Skin of body (tissue), 2 donors: Measurements from ENCODE around the gene LCNL1. TPM values are rescaled to one million over a fixed set of nuclear protein-coding genes. Genes with fewer than 3 reads are reported as not detected.

Experiments
- DNase-seq: peaks from one replicate; lab custom pipeline; 2025; lab: John Stamatoyannopoulos, UW
- total RNA-seq: library from RNA; depleted of rRNA; stranded (reverse); fragments of >200 nt; gene quantifications from one replicate; pipeline ENCODE4 v1.2.3, GENCODE V29; 2014

The LCNL1 gene
- total RNA-seq, 1 donor from 2014 or later = 0.20 TPM

DNA sequence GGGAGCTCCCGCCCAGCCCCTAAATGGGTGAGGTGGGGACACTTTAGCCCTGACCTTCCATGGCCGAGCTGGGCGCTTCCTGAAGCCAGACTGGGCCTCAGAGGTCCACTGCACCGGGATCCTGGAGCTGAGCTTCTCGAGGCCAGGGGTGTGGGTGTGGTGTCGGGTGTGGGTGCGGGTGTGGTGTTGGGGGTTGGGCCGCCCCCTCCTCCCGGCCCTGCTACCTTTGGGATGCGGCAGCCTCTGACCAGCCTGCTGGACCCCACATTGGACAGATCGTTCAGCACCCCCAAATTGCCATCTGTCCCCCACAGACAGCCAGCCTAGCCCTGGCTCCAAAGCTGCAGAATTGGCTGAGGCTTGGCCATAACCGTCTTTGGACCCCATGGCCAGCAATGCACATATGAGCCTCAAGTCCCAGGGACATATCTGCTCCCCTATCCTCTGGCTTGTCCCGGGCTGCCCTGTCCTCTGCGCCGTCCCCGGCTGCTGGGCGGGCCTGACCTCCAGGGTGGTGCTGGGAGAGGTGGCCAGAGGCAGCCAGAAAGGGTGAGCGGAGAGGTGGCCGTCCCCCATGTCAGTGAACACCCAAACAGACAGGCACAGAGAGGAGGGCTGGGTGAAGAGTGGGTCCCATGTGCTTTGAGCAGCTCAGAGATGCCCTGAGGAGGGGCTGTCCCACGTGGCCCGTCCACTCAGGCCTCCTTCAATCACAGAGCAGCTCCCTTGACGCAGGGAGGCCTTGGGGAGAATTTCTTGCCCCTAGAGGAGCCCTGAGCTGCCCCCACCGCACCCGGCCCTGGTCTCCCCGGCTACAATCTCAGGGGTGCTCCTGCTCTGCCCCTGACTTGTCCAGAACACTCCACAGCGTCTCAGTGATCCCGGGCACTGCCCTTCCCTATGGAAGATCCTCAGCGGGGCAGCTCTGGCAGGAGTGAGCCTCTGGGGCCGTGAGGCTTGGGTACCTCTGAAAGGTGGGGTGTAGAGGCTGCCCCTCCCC lies 8.9 kb upstream of the LCNL1 start:
- no peak for DNase-seq

DNA sequence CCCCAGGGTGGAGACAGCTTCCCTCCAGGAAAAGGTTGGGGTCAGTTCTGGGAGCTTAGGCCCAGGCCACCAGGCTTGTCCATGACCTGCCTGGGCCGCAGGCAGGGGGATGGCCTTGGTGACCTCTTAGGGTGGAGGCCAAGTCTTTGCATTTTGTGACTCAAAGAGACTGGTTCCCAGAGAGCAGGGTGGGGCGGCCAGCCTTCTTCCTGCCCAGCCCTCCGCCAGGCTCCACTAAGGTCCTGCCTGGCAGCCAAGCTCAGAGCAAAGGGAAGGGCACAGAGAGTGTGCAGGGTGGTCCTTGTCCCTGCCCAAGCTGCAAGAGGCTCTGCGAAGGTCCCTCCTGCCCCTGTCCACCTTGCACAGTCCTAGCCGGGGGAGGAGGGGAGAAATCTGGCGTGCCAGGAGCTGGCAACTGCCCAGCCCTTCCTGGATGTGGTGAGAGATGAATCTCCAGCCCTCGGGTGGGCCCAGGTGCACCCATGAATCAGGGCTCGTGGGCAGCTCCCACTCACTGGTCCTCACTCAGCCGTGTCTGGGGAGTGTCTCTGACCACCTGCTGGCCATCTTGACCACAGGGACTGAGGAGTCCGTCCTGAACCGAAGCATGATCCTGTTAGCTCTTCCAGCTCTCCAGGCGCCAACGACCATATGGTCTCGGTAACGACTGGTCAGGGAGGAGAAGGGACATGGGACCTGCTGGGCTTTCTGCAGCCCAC lies 7.8 kb upstream of the LCNL1 start:
- DNase-seq = no peak

DNA sequence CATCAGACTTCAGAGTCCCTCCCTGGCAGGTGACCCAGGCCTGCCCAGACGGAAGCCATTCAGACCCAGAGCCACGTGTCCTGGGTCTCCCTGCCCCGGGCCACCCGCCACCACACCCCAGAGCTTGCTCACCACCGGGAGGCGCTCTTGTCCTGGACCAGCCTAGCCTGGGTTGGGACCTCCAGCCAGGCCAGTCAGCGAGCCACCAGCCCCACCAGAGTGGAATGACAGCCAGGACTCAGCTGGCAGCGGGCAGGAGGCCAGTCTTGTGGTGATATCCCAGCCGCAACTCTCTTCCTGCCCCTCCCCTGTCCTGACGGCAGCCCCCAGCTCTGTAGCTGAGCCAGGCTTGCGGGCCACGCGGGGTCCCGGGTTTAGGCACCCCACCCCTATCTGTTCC lies 7.1 kb upstream of the LCNL1 start:
- DNase-seq = no peak

DNA sequence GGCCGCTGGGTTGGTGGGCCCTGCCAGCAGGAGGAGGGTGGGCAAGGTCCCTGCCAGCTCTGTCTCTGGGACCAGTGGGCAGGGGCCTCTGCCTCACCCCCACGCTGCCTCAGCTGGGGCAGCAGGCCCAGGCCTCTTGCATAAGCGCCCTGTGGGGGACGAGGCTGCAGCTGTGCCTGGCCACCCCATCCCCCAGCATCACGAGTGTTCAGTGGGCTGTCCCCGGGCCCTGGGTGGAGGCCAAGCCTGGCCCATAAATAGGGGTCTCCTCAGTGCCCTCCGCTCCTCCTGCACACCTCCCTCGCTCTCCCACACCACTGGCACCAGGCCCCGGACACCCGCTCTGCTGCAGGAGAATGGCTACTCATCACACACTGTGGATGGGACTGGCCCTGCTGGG lies 5.6 kb upstream of the LCNL1 start, which contains the start of gene PTGDS:
PTGDS (plus strand) TSS at position 282 of the 400 bp plus-strand sequence; CDS start at position 357, 75 bp downstream.
- no peak for DNase-seq

DNA sequence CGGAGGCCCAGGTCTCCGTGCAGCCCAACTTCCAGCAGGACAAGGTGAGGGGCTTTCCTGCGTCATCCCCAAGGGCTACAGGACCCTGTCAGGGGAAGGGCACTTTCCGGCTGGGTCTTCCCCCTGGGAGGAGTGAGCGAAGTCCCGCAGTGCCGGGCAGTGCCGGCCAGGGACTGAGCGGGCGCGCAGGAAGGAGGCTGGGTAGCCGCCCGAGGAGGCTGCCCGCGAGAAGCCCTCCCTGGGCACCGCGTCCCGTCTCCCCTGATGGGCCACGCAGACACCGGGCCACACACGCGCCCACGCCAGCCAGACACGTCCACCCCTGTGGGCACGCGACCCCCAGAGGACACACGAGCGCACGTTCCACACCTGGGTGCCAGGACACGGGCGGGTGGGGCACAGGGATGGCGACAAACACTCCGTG lies 5.1 kb upstream of the LCNL1 start:
- DNase-seq = no peak

DNA sequence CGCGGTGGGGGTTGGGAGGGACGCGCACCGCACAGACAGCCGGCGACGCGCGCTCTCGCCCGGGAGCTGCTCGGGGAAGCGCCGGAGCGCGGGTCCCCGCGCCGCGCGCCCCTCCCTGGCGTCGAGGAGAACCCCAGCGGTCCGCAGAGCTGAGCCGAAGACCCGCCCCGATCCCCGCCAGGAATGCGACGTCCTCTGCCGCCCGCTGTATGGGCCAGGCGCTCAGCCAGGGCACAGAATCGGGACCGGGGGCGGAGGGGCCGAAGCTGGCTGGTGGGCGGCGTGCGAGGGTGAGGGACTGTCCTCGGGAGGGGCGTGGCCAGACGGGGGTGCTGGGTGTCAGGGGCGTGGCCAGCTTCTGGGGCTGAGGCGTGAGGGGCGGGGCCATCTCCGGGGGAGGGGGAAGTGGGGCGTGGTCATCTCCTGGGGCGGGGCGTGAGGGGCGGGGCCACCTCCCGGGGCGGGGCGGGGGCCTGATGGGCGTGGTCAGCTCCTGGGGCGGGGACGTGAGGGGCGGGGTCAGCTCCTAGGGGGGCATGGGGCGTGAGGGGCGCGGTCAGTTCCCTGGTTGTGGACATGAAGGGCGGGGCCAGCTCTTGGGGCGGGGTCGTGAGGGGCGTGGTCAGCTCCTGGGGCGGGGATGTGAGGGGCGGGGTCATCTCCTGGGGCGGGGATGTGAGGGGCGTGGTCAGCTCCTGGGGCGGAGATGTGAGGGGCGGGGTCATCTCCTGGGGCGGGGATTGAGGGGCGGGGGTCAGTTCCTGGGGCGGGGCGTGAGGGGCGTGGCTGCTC lies 4.5 kb upstream of the LCNL1 start:
- DNase-seq = peak; percentile 50

DNA sequence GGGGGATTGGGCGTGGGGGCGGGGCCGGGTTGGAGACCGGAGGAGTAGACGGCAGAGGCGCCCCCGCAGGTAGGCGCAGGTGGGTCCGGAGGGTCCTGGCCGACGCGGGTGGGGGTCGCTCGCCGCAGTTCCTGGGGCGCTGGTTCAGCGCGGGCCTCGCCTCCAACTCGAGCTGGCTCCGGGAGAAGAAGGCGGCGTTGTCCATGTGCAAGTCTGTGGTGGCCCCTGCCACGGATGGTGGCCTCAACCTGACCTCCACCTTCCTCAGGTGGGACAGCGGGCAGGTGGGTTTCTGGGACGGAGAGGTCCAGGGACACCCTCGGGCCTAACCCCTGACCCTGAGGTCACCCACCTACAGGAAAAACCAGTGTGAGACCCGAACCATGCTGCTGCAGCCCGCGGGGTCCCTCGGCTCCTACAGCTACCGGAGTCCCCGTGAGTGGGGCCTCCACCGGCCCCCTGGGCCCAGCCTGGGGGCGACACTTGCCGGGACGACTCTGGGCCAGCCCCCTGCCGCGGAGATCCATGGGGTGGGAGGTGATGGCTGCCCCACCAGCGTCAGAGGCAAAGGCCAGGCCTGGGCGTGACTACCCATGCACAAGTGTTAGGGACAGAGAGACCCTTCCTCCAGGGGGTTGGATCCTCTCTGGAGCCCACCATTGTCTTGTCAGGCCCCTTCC lies 3.8 kb upstream of the LCNL1 start:
- no peak for DNase-seq

DNA sequence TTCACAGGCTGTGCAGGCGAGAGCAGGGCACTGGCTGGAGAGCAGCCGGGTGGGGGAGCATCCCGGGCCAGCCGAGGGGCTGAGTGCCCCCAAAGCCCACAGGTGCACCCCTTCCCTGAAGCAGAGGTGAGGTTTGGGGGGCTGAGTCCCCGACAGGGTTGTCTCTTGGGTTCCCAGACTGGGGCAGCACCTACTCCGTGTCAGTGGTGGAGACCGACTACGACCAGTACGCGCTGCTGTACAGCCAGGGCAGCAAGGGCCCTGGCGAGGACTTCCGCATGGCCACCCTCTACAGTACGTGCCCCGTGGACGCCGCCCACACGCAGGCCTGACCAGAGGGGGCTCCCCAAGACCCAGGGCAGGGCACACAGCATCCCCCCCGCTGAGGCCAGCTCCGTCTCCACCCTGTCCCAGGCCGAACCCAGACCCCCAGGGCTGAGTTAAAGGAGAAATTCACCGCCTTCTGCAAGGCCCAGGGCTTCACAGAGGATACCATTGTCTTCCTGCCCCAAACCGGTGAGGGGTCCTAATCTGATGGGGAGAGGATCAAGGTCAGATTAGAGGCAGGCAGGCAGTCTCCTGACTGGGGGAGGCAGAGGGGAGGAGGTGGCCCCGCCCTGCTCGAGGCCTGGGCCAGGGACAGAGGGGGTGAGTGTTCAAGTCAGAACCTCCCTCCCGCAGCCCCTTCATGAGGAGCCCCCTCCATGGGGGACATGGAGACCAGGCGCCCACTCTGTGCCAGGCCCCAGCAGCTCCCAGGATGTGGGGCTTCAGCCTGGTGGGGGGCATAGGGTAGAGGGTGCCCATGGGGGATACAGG lies 2.8 kb upstream of the LCNL1 start:
- no peak for DNase-seq

DNA sequence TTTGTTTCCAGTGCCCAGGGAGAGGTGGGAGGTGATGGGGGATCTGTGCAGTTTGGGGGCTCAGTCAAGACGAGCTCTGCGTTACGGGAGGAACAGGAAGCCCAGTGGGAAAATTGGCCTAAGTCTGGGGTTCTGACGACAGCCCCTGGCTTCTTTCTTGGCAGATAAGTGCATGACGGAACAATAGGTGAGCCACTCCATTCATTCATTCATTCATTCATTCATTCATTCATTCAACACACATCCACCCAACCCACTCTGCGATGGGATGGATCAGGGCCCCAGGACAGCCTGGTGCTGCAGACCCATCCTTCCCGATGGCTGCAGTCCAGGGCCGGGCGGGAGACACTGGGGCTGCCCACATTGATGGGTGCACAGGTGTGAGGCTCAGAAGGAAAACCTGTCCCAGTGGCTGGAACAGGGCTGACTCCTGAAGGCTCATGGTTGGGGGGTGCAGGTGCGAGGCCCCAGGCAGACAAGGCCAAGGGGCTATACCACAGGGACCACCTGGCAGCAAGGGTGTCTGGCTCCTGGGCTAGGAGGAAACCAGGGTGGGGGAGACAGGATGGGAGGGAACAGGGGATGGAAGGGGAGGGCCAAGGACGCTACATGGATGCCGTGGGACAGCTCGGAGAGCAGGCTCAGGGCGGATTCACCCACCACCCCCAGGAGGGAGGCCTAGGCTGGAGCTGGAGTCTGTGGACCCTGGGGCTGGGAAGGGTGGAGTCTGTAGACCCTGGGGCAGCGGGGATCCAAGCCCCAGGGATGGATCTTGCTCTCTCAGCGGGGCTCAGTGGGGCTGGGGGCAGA lies 1.9 kb upstream of the LCNL1 start:
- no peak for DNase-seq

DNA sequence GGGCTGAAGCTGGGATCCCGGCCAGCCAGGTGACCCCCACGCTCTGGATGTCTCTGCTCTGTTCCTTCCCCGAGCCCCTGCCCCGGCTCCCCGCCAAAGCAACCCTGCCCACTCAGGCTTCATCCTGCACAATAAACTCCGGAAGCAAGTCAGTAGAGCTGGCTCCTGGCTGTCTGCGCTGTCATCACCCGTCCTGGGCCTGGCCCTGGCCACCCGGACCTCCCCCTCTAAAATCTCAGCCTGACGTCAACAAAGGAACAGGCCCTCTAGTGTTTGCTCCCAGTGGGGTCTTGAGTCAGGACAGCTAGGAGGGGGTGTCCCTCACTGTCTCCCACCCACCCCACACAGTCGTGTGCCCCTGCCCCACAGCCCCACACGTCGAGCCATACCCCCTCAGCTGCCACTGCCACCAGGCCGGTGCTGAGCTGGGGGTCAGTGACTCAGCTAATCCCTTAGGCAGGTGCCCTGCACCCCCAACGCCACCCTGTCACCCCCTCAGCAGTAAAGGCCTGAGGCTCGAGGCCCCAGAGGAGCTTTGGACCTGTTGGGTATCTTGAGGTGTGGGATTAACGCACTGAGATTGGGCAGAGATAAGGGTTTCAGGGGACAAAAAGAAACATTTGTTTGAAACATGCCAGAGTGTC lies 1.1 kb upstream of the LCNL1 start:
- no peak for DNase-seq

DNA sequence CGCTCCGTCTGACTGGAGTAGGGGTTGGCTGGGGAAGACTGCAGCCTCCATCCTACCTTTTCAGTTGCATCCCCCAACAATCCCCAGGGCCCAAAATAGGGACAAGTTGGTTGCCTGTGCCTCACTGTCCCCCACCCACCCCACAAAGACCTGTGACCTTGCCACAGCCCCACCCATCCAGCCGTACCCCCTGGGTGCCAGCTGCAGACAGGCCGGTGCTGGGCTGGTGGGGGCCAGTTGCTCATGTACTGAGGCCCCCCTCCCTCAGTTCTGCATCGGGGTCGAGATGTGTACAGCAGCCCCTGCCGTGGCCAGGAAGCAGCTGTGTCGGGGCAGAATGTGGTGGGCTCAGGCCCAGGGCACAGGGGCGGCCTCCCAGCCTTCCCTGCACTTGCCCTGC lies 374 bp downstream of the LCNL1 start:
- DNase-seq = no peak

DNA sequence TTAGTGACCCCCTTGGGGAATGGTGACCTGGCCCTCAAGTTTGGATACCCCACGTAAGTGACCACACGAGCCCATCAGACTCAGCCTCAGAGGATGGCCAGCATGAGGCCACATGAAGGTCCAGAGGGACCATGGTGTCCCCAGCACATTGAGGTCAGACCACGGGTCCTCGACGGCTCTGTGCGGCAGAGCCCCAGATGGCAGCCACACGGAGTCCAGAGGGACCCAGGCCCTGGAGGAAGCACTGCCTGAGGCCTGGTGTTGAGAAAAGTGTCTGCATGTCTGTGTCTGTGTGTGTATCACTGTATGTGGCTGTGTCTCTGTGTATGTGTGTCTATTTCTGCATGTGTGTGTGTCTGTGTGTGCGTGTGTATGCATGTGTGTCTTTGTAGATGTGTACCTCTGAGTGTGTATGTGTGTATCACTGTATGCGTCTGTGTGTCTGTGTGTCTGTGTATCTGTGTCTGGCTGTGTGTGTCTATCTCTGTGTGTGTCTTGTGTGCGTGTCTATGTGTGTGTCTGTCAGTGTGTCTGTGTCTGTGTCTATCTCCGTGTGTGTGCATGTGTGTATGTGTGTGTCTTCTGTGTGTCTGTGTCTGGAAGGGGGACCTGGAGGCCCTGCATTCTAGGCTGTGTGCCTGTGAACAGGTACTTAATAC lies 992 bp downstream of the LCNL1 start:
- DNase-seq = no peak

DNA sequence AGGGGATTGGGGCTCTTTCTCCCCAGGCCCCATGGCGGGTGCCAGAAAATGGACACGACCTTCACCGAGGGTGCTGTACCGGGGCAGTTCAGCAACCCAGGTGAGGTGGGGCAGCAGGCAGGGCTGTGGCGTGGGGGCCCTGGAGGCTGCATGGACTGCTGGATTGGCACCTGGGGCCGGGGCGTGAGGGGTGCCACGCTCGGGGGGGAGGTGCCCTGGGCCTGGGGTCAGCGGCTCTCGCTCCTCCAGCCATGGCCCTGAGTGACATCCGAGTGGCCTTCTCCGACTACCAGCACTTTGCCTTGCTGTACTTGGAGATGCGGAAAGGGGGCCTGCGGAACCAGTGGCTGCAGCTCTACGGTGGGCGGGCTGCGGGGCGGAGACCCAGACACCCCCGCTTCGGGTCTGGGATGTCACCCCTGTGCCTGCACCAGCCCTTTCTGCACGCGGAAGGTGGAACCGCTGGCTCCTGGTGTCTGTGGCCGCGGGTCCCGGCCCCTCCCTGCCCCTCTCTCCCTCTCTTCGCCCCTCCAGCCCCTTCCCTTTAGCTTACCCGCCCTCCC lies 1.8 kb downstream of the LCNL1 start:
- no peak for DNase-seq

DNA sequence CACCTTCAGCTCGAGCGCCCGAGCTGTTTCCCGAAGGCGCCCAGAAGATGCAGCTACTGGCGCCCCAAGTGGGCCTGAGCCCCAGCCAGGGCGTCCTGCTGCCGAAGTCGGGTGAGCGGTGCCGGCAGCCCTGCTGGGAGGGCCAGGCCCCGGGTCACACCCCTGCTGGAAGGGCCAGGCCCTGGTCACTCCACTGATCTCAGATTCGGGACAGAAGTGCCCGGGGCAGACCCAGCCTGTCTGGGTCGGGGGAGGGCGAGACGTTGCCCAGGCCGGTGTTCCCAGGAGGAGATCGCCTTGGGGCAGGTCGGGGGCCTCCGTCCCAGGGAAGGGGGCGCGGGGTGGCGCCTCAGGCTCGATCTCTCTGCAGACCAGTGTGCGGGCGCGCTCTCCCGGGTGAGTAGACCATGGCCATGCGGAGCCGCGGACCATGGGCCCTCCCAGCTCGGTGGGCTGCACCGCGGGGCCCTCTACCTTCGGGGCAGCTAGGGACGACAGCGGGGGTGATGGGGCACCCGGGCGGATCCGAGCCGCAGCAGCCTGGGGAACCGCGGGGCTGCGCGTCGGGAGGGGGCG lies 2.3 kb downstream of the LCNL1 start:
- DNase-seq = no peak

DNA sequence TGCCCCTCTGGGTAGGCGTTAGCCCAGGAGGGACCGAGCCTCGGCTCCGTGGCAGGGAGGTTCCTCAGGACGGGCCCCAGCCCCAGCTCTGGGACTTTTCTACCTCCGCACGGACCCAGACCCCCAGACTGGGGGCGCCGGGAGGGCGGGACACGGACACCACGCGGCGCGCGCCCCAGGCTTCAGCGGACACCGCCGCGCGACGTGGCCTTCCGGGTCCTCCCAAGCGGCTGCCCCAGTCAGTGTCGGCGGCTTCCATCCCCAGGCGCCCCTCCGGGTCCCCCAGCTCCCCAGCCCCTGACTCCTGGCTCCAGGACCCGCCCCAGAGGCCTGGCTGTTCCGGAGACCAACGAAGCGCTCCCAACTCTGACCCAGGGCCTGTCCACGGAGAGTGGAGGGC lies 3.1 kb downstream of the LCNL1 start:
- DNase-seq = no peak

DNA sequence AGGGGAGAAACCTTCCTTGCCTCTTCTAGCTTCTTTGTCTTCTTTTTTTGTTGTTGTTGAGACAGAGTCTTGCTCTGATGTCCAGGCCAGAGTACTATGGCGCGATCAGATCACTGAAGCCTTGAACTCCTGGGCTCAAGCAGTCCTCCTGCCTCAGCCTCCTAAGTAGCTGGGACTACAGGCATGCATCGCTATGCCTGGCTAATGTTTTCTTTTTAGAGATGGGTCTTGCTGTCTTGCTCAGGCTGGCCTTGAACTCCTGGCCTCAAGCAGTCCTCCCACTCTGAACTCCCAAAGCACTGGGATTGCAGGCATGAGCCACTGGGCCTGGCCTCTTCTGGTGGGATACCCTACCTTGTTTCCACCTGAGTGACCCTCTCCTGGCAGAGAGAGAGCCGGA lies 6.1 kb downstream of the LCNL1 start:
- no peak for DNase-seq

DNA sequence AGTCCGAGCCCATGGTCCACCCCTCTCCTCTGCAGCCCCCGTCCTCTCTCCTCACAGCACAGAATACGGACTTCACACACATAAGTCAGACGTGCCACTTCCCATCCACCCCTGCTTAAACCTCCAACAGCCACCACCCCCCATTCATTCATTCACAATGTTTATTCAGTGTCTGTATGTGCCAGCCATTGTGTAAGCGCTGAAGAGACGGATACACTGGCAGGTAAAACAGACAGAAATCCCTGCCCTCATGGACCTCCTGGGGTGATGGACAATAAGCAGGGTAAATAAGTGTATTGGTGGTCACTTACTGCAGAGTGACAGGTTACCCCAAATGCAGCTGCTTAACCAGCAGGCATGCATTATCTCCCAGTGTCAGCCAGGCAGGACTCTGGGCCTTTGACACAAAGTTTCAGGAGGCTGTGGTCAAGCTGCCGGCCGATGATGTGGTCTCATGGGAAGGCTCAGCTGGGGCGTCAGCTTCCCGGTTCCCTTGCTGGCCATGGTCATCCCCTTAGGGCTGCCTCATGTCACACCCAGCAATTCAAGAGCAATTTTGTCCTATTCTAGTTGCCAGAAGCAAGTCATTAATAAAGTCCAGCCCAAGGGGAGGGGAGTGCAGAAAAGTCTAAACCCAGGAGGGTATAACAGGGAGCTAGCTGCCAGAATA lies 7.6 kb downstream of the LCNL1 start:
- no peak for DNase-seq
